Mucosa of stomach (tissue), 1 donor: Measurements from ENCODE around the gene AOX1.

Experiments used
- H3K27me3 ChIP-seq: one replicate; pipeline ENCODE4 v1.7.0; 2013; ENCODE audit warnings: mild to moderate bottlenecking, low read length; ENCODE audit not compliant: control insufficient read depth, insufficient read depth
- H3K36me3 ChIP-seq: one replicate; pipeline ENCODE4 v1.7.0; 2013; ENCODE audit warnings: low read length; ENCODE audit not compliant: control insufficient read depth, insufficient read depth
- H3K4me1 ChIP-seq: one replicate; pipeline ENCODE4 v1.7.0; 2013; ENCODE audit warnings: mild to moderate bottlenecking, low read length; ENCODE audit not compliant: control insufficient read depth, insufficient read depth
- H3K4me3 ChIP-seq: one replicate; pipeline ENCODE4 v1.7.0; 2013; ENCODE audit warnings: low read length
- H3K9ac ChIP-seq: one replicate; pipeline ENCODE4 v1.7.0; 2013; ENCODE audit warnings: mild to moderate bottlenecking, low read length, moderate library complexity
- H3K9me3 ChIP-seq: one replicate; pipeline ENCODE4 v1.7.0; 2013; ENCODE audit warnings: mild to moderate bottlenecking, low read length, moderate library complexity; ENCODE audit not compliant: control insufficient read depth
- donor health status: Pancreatic carcinoma.

AOX1 gene

DNA sequence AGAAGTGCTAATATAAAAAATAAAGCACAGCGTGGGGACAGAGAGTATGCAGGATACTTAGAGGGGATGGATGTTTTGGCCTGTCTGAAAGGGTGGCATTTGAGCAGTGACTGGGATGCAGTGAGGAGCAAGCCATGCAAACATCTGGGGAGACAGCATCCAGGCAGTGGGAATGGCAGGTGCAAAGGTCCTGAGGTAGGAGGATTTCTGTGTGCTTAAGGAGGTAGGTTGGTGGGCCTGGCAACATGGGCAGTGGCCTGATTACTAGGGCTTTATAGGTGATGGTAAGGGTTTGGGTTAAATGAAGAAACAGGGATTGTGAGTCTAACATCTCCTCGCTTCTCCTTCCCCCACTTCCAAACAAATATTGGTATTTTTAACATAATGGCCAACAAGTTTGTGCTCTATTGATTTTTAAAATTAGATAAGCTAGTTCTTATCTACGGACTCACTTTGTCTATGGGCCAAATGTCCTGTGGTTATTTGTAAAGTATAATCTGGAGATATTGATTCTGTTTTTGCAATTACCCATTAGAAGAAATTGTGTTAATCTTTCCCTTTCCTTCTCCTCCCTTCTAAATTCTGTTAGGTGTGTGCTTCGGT is 2.4 kb downstream of the AOX1 start:
- Histone ChIP-seq H3K4me3 (no peak overlapping the region), H3K9ac (no peak overlapping the region), H3K36me3 (no peaks in the 10 kb centered on the region), H3K4me1 (peaks cover 17% of the 10 kb centered on the region), H3K27me3 (peaks cover 56% of the 10 kb centered on the region), H3K9me3 (no peaks in the 10 kb centered on the region)

GRCh38 chr2:200590090-200590489 is 4.3 kb downstream of the AOX1 start:
- Histone ChIP-seq H3K9me3 (no peaks in the 10 kb centered on the region), H3K36me3 (no peaks in the 10 kb centered on the region), H3K4me1 (peaks cover 17% of the 10 kb centered on the region), H3K27me3 (peaks cover 56% of the 10 kb centered on the region), H3K4me3 (no peak overlapping the region), H3K9ac (no peak overlapping the region)

DNA sequence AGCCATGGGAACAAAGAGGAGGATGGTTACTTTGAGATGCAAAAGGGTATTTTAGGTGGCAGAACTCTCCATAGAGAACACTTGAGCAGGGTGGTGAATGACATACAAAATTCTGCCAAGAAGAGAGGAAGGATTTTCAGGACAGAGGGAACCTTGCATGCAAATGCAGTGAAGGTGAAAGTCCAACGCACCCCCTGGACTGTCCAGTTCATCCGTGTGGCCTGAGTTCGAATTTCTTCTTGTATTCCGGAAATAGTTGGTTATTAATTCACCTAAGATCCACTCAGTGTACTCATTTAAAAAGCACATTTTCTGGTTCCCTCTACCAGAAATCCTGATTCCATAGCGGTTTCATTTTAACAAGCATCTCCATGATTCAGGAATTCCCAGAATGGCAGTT is 5.5 kb downstream of the AOX1 start:
- Histone ChIP-seq H3K9me3 (no peaks in the 10 kb centered on the region), H3K4me1 (peaks cover 9% of the 10 kb centered on the region), H3K36me3 (no peaks in the 10 kb centered on the region)

GRCh38 chr2:200592406-200593075 is 6.7 kb downstream of the AOX1 start:
- no peaks in the 10 kb centered on the region for H3K9me3 ChIP-seq
- H3K4me1 ChIP-seq: peaks cover 9% of the 10 kb centered on the region

More for the DNA sequence above, 5.5 kb downstream of the AOX1 start:
- Histone ChIP-seq H3K9ac (no peak overlapping the region), H3K27me3 (peaks cover 54% of the 10 kb centered on the region), H3K4me3 (no peak overlapping the region)

GRCh38 chr2:200593905-200594304 is 8.1 kb downstream of the AOX1 start:
- H3K9me3 ChIP-seq: no peaks in the 10 kb centered on the region
- peaks cover 9% of the 10 kb centered on the region for H3K4me1 ChIP-seq
- no peak overlapping the region for H3K9ac ChIP-seq
- H3K36me3 ChIP-seq: no peaks in the 10 kb centered on the region
- H3K4me3 ChIP-seq: no peak overlapping the region
- peaks cover 46% of the 10 kb centered on the region for H3K27me3 ChIP-seq

More at GRCh38 chr2:200592406-200593075, 6.7 kb downstream of the AOX1 start:
- peaks cover 53% of the 10 kb centered on the region for H3K27me3 ChIP-seq
- no peak overlapping the region for H3K9ac ChIP-seq
- no peak overlapping the region for H3K4me3 ChIP-seq
- no peaks in the 10 kb centered on the region for H3K36me3 ChIP-seq

DNA sequence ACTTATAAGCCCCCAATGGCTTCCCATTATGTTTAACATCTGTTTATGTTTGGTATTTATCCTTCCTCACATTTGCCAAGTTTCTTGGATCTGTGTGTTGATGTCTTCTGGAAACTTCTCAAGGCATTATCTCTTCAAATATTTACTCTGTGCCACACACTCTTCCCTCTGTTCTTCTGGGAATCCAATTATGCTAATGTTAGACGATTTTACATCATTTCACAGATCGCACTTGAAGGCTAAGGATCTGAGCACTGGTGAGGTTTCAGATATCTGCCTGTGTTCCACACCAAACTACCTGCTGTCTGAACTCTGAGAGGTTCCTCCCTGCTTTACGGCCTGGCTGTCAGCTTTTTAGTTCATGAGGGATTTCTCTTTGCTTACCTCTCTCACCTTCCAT is 10.1 kb downstream of the AOX1 start:
- Histone ChIP-seq H3K9ac (no peak overlapping the region), H3K4me1 (peaks cover 9% of the 10 kb centered on the region), H3K27me3 (peaks cover 34% of the 10 kb centered on the region), H3K4me3 (no peak overlapping the region), H3K36me3 (no peaks in the 10 kb centered on the region), H3K9me3 (no peaks in the 10 kb centered on the region)

- H3K4me1 ChIP-seq: peaks cover 9% of the 10 kb centered on the region
- H3K36me3 ChIP-seq: no peaks in the 10 kb centered on the region
- no peak overlapping the region for H3K4me3 ChIP-seq
Measured at GRCh38 chr2:200596774-200597570, 11.2 kb downstream of the AOX1 start.

GRCh38 chr2:200599206-200599605 is 13.4 kb downstream of the AOX1 start:
- Histone ChIP-seq H3K4me3 (no peak overlapping the region), H3K9ac (no peak overlapping the region), H3K36me3 (no peaks in the 10 kb centered on the region), H3K9me3 (no peaks in the 10 kb centered on the region), H3K4me1 (no peaks in the 10 kb centered on the region), H3K27me3 (peaks cover 24% of the 10 kb centered on the region)

More at GRCh38 chr2:200596774-200597570, 11.2 kb downstream of the AOX1 start:
- Histone ChIP-seq H3K9ac (no peak overlapping the region), H3K9me3 (no peaks in the 10 kb centered on the region), H3K27me3 (peaks cover 24% of the 10 kb centered on the region)

GRCh38 chr2:200600549-200601225 is 14.9 kb downstream of the AOX1 start:
- Histone ChIP-seq H3K4me3 (no peak overlapping the region), H3K9me3 (no peaks in the 10 kb centered on the region), H3K9ac (no peak overlapping the region), H3K4me1 (no peaks in the 10 kb centered on the region), H3K36me3 (no peaks in the 10 kb centered on the region), H3K27me3 (peaks cover 26% of the 10 kb centered on the region)

DNA sequence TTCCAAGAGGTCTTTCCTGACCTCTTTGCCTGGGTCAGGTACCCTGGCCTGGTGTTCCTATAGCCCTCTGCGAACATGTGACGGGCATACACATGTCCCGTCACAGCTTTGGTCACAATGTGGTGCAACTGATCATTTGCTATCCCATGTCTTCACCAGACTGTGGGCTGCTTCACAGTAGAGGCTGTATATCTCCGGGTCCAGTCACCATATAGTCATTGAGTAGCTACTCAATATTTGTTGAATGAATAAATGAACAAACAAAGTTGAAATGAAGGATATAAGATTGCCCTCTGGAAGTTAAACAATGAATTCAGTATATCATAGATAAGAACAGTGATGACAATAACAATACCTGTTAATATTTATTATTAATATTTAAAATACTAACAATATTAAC is 16.8 kb downstream of the AOX1 start:
- Histone ChIP-seq H3K27me3 (peaks cover 11% of the 10 kb centered on the region), H3K36me3 (no peaks in the 10 kb centered on the region)

GRCh38 chr2:200603972-200604371 is 18.2 kb downstream of the AOX1 start:
- H3K9ac ChIP-seq: no peak overlapping the region
- peaks cover 11% of the 10 kb centered on the region for H3K27me3 ChIP-seq
- no peaks in the 10 kb centered on the region for H3K9me3 ChIP-seq
- no peaks in the 10 kb centered on the region for H3K4me1 ChIP-seq
- H3K4me3 ChIP-seq: no peak overlapping the region
- no peaks in the 10 kb centered on the region for H3K36me3 ChIP-seq

More for the DNA sequence above, 16.8 kb downstream of the AOX1 start:
- Histone ChIP-seq H3K4me3 (no peak overlapping the region), H3K4me1 (no peaks in the 10 kb centered on the region), H3K9me3 (no peaks in the 10 kb centered on the region), H3K9ac (no peak overlapping the region)
